Naive thymus-derived CD8-positive, alpha-beta T cell (primary cell): ENCODE data around the gene SMIM35. TPM values are rescaled to one million over a fixed set of nuclear protein-coding genes. Genes with fewer than 3 reads are reported as not detected.

Source experiments
- ATAC-seq, 2 donors: fragments of 150-1000 bp; cut with Tn5 transposase in 1 of 2; sonication (Bioruptor Pico), chemical (Tn5 transposase) in 1 of 2; 1 replicate in 1 of 2; 2 replicates in 1 of 2; pipeline ENCODE4 v1.10.0; 2021; ENCODE audit warnings: mild to moderate bottlenecking in 2 of 2, moderate library complexity in 2 of 2
- POLR2A ChIA-PET: fragments of 350-600 bp; sonication (Branson Sonifier 250); formaldehyde crosslinking; loops from one replicate; lab custom pipeline; 2021; ENCODE audit warnings: antibody characterized with exemption; lab: Charles Lee
- DNase-seq, 10 donors: peaks; one replicate each; pipeline versions ENCODE4 v3.0.0 to v3.0.0-alpha.2; 2020 to 2022
- H3K27ac Mint-ChIP-seq, 10 donors: one replicate each; pipeline ENCODE4 v1.8.0; 2020 to 2022; ENCODE audit warnings: mild to moderate bottlenecking in 10 of 10, mixed read lengths in 10 of 10, moderate library complexity in 4 of 10, inconsistent platforms in 1 of 10
- H3K27me3 Mint-ChIP-seq, 5 donors: one replicate each; pipeline ENCODE4 v1.8.0; 2021 to 2022; ENCODE audit warnings: mixed read lengths in 5 of 5
- H3K36me3 Mint-ChIP-seq, 3 donors: one replicate each; pipeline ENCODE4 v1.8.0; 2020 to 2022; ENCODE audit warnings: mixed read lengths in 3 of 3, mild to moderate bottlenecking in 2 of 3, inconsistent platforms in 1 of 3
- H3K4me1 Mint-ChIP-seq, 4 donors: one replicate each; pipeline ENCODE4 v1.8.0; 2021 to 2022; ENCODE audit warnings: mixed read lengths in 4 of 4
- H3K4me3 Mint-ChIP-seq, 10 donors: one replicate each; pipeline ENCODE4 v1.8.0; 2020 to 2022; ENCODE audit warnings: mild to moderate bottlenecking in 10 of 10, mixed read lengths in 10 of 10, moderate library complexity in 6 of 10, inconsistent platforms in 1 of 10
- H3K9me3 Mint-ChIP-seq, 9 donors: one replicate each; pipeline ENCODE4 v1.8.0; 2020 to 2022; ENCODE audit warnings: mixed read lengths in 9 of 9, mild to moderate bottlenecking in 3 of 9, inconsistent platforms in 1 of 9, moderate library complexity in 1 of 9
- polyA plus RNA-seq, 3 donors: library from polyadenylated mRNA; unstranded; fragments of 300-500 nt; fragmentation: Illumina TruSeq; gene quantifications; one replicate each; pipeline ENCODE4 v1.2.3, GENCODE V29; 2021
- total RNA-seq, 8 experiments: library from RNA in 2 of 8; stranded (reverse) in 2 of 8; gene quantifications; one replicate each; pipeline ENCODE4 v1.2.3 and lab custom pipeline; 2021 to 2026

SMIM35 gene
- total and polyA plus RNA-seq, 5 experiments from 2014 or later: 0.15 to 0.91 (median 0.68) TPM

- peaks cover 0 to 22% (median 13%) of the 10 kb centered on the region in 3 donors for H3K36me3 Mint-ChIP-seq
- POLR2A ChIA-PET: no interaction called here
- H3K4me1 Mint-ChIP-seq: peaks cover 3 to 11% (median 6%) of the 10 kb centered on the region in 4 donors
- DNase-seq (no peak), ATAC-seq (no peak)
- peaks cover 0 to 10% (median 6%) of the 10 kb centered on the region in 5 donors for H3K27me3 Mint-ChIP-seq
- peaks cover 0 to 34% (median 19%) of the 10 kb centered on the region in 9 donors for H3K9me3 Mint-ChIP-seq
- H3K4me3 Mint-ChIP-seq: no peak overlapping the region
- H3K27ac Mint-ChIP-seq: no peak overlapping the region
Observed at GRCh38 chr11:118088531-118088930, 1.8 kb upstream of the SMIM35 start.

- H3K9me3 Mint-ChIP-seq: peaks cover 0 to 34% (median 19%) of the 10 kb centered on the region in 9 donors
- H3K27me3 Mint-ChIP-seq: peaks cover 0 to 10% (median 6%) of the 10 kb centered on the region in 5 donors
- DNase-seq (no peak), ATAC-seq (no peak)
- H3K4me3 Mint-ChIP-seq: no peak overlapping the region
- H3K36me3 Mint-ChIP-seq: peaks cover 0 to 22% (median 13%) of the 10 kb centered on the region in 3 donors
- POLR2A ChIA-PET: no interaction called here
- no peak overlapping the region for H3K27ac Mint-ChIP-seq
- H3K4me1 Mint-ChIP-seq: peaks cover 3 to 15% (median 6%) of the 10 kb centered on the region in 4 donors
Observed at GRCh38 chr11:118087931-118088330, 1.2 kb upstream of the SMIM35 start.

- peaks cover 0 to 32% (median 19%) of the 10 kb centered on the region in 9 donors for H3K9me3 Mint-ChIP-seq
- peaks cover 3 to 15% (median 6%) of the 10 kb centered on the region in 4 donors for H3K4me1 Mint-ChIP-seq
- peaks cover 0 to 9% (median 3%) of the 10 kb centered on the region in 5 donors for H3K27me3 Mint-ChIP-seq
- ATAC-seq (no peak), DNase-seq (no peak)
- no peak overlapping the region for H3K27ac Mint-ChIP-seq
- POLR2A ChIA-PET: interaction anchor here (0.6 kb wide), 1 partner anchor 32 kb away, joined by 3 read pairs; no protein-coding TSS in a partner anchor
- peaks cover 0 to 22% (median 13%) of the 10 kb centered on the region in 3 donors for H3K36me3 Mint-ChIP-seq
- H3K4me3 Mint-ChIP-seq: no peak overlapping the region
Observed at GRCh38 chr11:118084656-118085055, 2.1 kb downstream of the SMIM35 start.

- DNase-seq: no peak
- peak overlapping the region in 5 of 10 donors; percentile 15 to 81 (median 68) for H3K27ac Mint-ChIP-seq
- no peak overlapping the region for H3K4me3 Mint-ChIP-seq
- H3K27me3 Mint-ChIP-seq: peaks cover 0 to 6% (median 0%) of the 10 kb centered on the region in 5 donors
- POLR2A ChIA-PET: no interaction called here
- H3K36me3 Mint-ChIP-seq: peaks cover 0 to 22% (median 13%) of the 10 kb centered on the region in 3 donors
- ATAC-seq: no peak
- peaks cover 3 to 15% (median 6%) of the 10 kb centered on the region in 4 donors for H3K4me1 Mint-ChIP-seq
- peaks cover 0 to 31% (median 17%) of the 10 kb centered on the region in 9 donors for H3K9me3 Mint-ChIP-seq
Observed at GRCh38 chr11:118084247-118084646, 2.5 kb downstream of the SMIM35 start.

- Mint-ChIP-seq H3K9me3 (peaks cover 0 to 21% (median 9%) of the 10 kb centered on the region in 9 donors), H3K36me3 (peaks cover 0 to 11% (median 7%) of the 10 kb centered on the region in 3 donors), H3K4me3 (no peak overlapping the region), H3K27ac (no peak overlapping the region), H3K4me1 (peaks cover 3 to 7% (median 4%) of the 10 kb centered on the region in 4 donors), H3K27me3 (peaks cover 0 to 5% (median 0%) of the 10 kb centered on the region in 5 donors)
- POLR2A ChIA-PET: no interaction called here
- ATAC-seq (no peak), DNase-seq (no peak)
Observed at GRCh38 chr11:118082880-118083552, 3.7 kb downstream of the SMIM35 start.

- POLR2A ChIA-PET: interaction anchor here (1.3 kb wide), 1 partner anchor 9 kb away, joined by 3 read pairs; no protein-coding TSS in a partner anchor
- DNase-seq (peak in 1 of 10 donors; percentile 11), ATAC-seq (no peak)
- Mint-ChIP-seq H3K4me1 (peaks cover 3 to 7% (median 4%) of the 10 kb centered on the region in 4 donors), H3K27me3 (peaks cover 0 to 6% (median 0%) of the 10 kb centered on the region in 5 donors), H3K36me3 (peaks cover 0 to under 1% (median 0%) of the 10 kb centered on the region in 3 donors), H3K4me3 (no peak overlapping the region), H3K9me3 (peaks cover 0 to 4% (median 0%) of the 10 kb centered on the region in 9 donors), H3K27ac (peak overlapping the region in 1 of 10 donors; percentile 60)
Observed at GRCh38 chr11:118081241-118081958, 5.4 kb downstream of the SMIM35 start.

GRCh38 chr11:118080296-118080695 is 6.5 kb downstream of the SMIM35 start:
- no peak for ATAC-seq
- Mint-ChIP-seq H3K9me3 (no peaks in the 10 kb centered on the region), H3K4me3 (no peak overlapping the region), H3K36me3 (no peaks in the 10 kb centered on the region), H3K27ac (no peak overlapping the region), H3K27me3 (peaks cover 0 to 6% (median 0%) of the 10 kb centered on the region in 5 donors), H3K4me1 (peaks cover 3 to 7% (median 4%) of the 10 kb centered on the region in 4 donors)
- DNase-seq: peak in 1 of 10 donors; percentile 44
- POLR2A ChIA-PET: interaction anchor here (1.3 kb wide), 1 partner anchor 8 kb away, joined by 3 read pairs; no protein-coding TSS in a partner anchor

GRCh38 chr11:118079491-118079890 is 7.3 kb downstream of the SMIM35 start:
- POLR2A ChIA-PET: no interaction called here
- Mint-ChIP-seq H3K27ac (no peak overlapping the region), H3K4me3 (no peak overlapping the region)

GRCh38 chr11:118078911-118079411 is 7.8 kb downstream of the SMIM35 start:
- Mint-ChIP-seq H3K4me1 (peaks cover under 1 to 5% (median under 1%) of the 10 kb centered on the region in 4 donors), H3K27me3 (peaks cover 0 to 6% (median 0%) of the 10 kb centered on the region in 5 donors), H3K4me3 (no peak overlapping the region), H3K9me3 (no peaks in the 10 kb centered on the region), H3K27ac (peak overlapping the region in 1 of 10 donors; percentile 38), H3K36me3 (no peaks in the 10 kb centered on the region)
- POLR2A ChIA-PET: no interaction called here
- ATAC-seq: no peak
- no peak for DNase-seq

More at GRCh38 chr11:118079491-118079890, 7.3 kb downstream of the SMIM35 start:
- Mint-ChIP-seq H3K27me3 (peaks cover 0 to 6% (median 0%) of the 10 kb centered on the region in 5 donors), H3K36me3 (no peaks in the 10 kb centered on the region), H3K9me3 (no peaks in the 10 kb centered on the region), H3K4me1 (peaks cover 3 to 7% (median 4%) of the 10 kb centered on the region in 4 donors)
- peak in 1 of 10 donors; percentile 43 for DNase-seq
- no peak for ATAC-seq

- Mint-ChIP-seq H3K4me1 (no peaks in the 10 kb centered on the region), H3K27ac (peak within 1 kb of the TSS in 1 of 10 donors; percentile 34), H3K36me3 (no peaks in the 10 kb centered on the region), H3K9me3 (no peaks in the 10 kb centered on the region), H3K4me3 (no peak within 1 kb of the TSS), H3K27me3 (peaks cover 0 to 8% (median 0%) of the 10 kb centered on the region in 5 donors)
- POLR2A ChIA-PET: no interaction called here
- no peak for ATAC-seq
- DNase-seq: no peak
Observed at GRCh38 chr11:118076754-118077281, 9.9 kb downstream of the SMIM35 start, which contains the start of gene TMPRSS4. Gene TMPRSS4 (plus strand): TSS chr11:118077078. CDS start chr11:118077303, 225 bp downstream.

- Mint-ChIP-seq H3K27ac (no peak overlapping the region), H3K9me3 (no peaks in the 10 kb centered on the region), H3K27me3 (peaks cover 0 to 10% (median 0%) of the 10 kb centered on the region in 5 donors), H3K4me1 (no peaks in the 10 kb centered on the region), H3K4me3 (no peak overlapping the region), H3K36me3 (no peaks in the 10 kb centered on the region)
- no peak for ATAC-seq
- DNase-seq: no peak
- POLR2A ChIA-PET: no interaction called here
Observed at GRCh38 chr11:118074785-118075184, 12.0 kb downstream of the SMIM35 start.

GRCh38 chr11:118074091-118074685 is 12.6 kb downstream of the SMIM35 start:
- Mint-ChIP-seq H3K9me3 (no peaks in the 10 kb centered on the region), H3K4me1 (no peaks in the 10 kb centered on the region), H3K36me3 (no peaks in the 10 kb centered on the region), H3K4me3 (peak overlapping the region in 1 of 10 donors; percentile 30), H3K27me3 (peaks cover 0 to 10% (median 0%) of the 10 kb centered on the region in 5 donors), H3K27ac (no peak overlapping the region)
- ATAC-seq (no peak), DNase-seq (no peak)
- POLR2A ChIA-PET: no interaction called here
